WTC11 (cell line): ENCODE measurements around the gene TSPAN7. TPM values are rescaled to one million over a fixed set of nuclear protein-coding genes. Genes with fewer than 3 reads are reported as not detected.

Experiments used
- ATAC-seq: fragments of 200-7000 bp; cut with Tn5 transposase; 2 replicates; pipeline ENCODE4 v1.10.0; 2021; ENCODE audit warnings: mild to moderate bottlenecking, moderate library complexity
- CTCF ChIA-PET: fragments of 300-600 bp; sonication (Branson Sonifier 250); formaldehyde crosslinking; loops from one replicate; lab custom pipeline; 2021; ENCODE audit warnings: antibody characterized with exemption; lab: Charles Lee
- POLR2A ChIA-PET: fragments of 350-600 bp; sonication (Branson Sonifier 250); formaldehyde crosslinking; loops from one replicate; lab custom pipeline; 2021; ENCODE audit warnings: antibody characterized with exemption; lab: Charles Lee
- DNase-seq: peaks from one replicate; pipeline ENCODE4 v3.0.0; 2021; ENCODE audit warnings: low spot score
- H3K27ac Mint-ChIP-seq: 2 replicates; pipeline ENCODE4 v1.8.0; 2021; ENCODE audit warnings: mixed read lengths
- H3K27me3 Mint-ChIP-seq: 2 replicates; pipeline ENCODE4 v1.8.0; 2021; ENCODE audit warnings: low read depth, mild to moderate bottlenecking, moderate library complexity, mixed read lengths
- H3K36me3 Mint-ChIP-seq: 2 replicates; pipeline ENCODE4 v1.8.0; 2021; ENCODE audit warnings: mixed read lengths
- H3K4me1 Mint-ChIP-seq: 2 replicates; pipeline ENCODE4 v1.8.0; 2022; ENCODE audit warnings: mixed read lengths
- H3K4me3 Mint-ChIP-seq: 2 replicates; pipeline ENCODE4 v1.8.0; 2021; ENCODE audit warnings: mild to moderate bottlenecking, moderate library complexity, mixed read lengths
- H3K9me3 Mint-ChIP-seq: 2 replicates; pipeline ENCODE4 v1.8.0; 2021; ENCODE audit warnings: mixed read lengths
- ATF1 ChIP-seq: sonication (generic); formaldehyde crosslinking; IDR thresholded peaks from 2 replicates; pipeline ENCODE4 v1.8.1; 2023; ENCODE audit warnings: mild to moderate bottlenecking, moderate library complexity, missing genetic modification reagents
- CREB1 ChIP-seq: sonication (generic); formaldehyde crosslinking; IDR thresholded peaks from 2 replicates; pipeline ENCODE4 v1.8.0; 2023; ENCODE audit warnings: mild to moderate bottlenecking, missing genetic modification reagents
- CREM ChIP-seq: sonication (generic); formaldehyde crosslinking; IDR thresholded peaks from 2 replicates; pipeline ENCODE4 v1.8.1; 2022; ENCODE audit warnings: mild to moderate bottlenecking, missing genetic modification reagents, moderate library complexity
- E2F1 ChIP-seq: sonication (generic); formaldehyde crosslinking; IDR thresholded peaks from 2 replicates; pipeline ENCODE4 v1.8.0; 2022; ENCODE audit warnings: mild to moderate bottlenecking, missing genetic modification reagents
- ELF4 ChIP-seq: sonication (generic); formaldehyde crosslinking; IDR thresholded peaks from 2 replicates; pipeline ENCODE4 v1.8.1; 2022; ENCODE audit warnings: low read depth, mild to moderate bottlenecking, moderate library complexity, missing genetic modification reagents
- ESRRA ChIP-seq: sonication (generic); formaldehyde crosslinking; IDR thresholded peaks from 2 replicates; pipeline ENCODE4 v1.8.1; 2022; ENCODE audit warnings: mild to moderate bottlenecking, missing genetic modification reagents, borderline replicate concordance
- HMGXB4 ChIP-seq: sonication (generic); formaldehyde crosslinking; IDR thresholded peaks from 2 replicates; pipeline ENCODE4 v1.8.1; 2023; ENCODE audit warnings: mild to moderate bottlenecking, moderate library complexity, missing genetic modification reagents
- IRF1 ChIP-seq: sonication (generic); formaldehyde crosslinking; IDR thresholded peaks from 2 replicates; pipeline ENCODE4 v1.8.0; 2023; ENCODE audit warnings: missing genetic modification reagents
- MYBL2 ChIP-seq: sonication (generic); formaldehyde crosslinking; IDR thresholded peaks from 2 replicates; pipeline ENCODE4 v1.8.1; 2023; ENCODE audit warnings: mild to moderate bottlenecking, moderate library complexity, missing genetic modification reagents
- NFYB ChIP-seq: sonication (generic); formaldehyde crosslinking; conservative IDR thresholded peaks from 2 replicates; pipeline ENCODE4 v1.8.0; 2022; ENCODE audit warnings: low read depth, missing genetic modification reagents
- PRDM15 ChIP-seq: sonication (generic); formaldehyde crosslinking; IDR thresholded peaks from 2 replicates; pipeline ENCODE4 v1.8.0; 2022; ENCODE audit warnings: missing genetic modification reagents
- PREB ChIP-seq: sonication (generic); formaldehyde crosslinking; IDR thresholded peaks from 2 replicates; pipeline ENCODE4 v1.8.1; 2022; ENCODE audit warnings: mild to moderate bottlenecking, missing genetic modification reagents, moderate library complexity, borderline replicate concordance
- STAT6 ChIP-seq: sonication (generic); formaldehyde crosslinking; conservative IDR thresholded peaks from 2 replicates; pipeline ENCODE4 v1.8.1; 2023; ENCODE audit warnings: mild to moderate bottlenecking, low read depth, missing genetic modification reagents, moderate library complexity
- TCF7 ChIP-seq: sonication (generic); formaldehyde crosslinking; IDR thresholded peaks from 2 replicates; pipeline ENCODE4 v1.8.0; 2022; ENCODE audit warnings: mild to moderate bottlenecking, low read depth, missing genetic modification reagents, moderate library complexity
- TEAD4 ChIP-seq: sonication (generic); formaldehyde crosslinking; IDR thresholded peaks from 2 replicates; pipeline ENCODE4 v1.8.0; 2022; ENCODE audit warnings: mild to moderate bottlenecking, missing genetic modification reagents
- ZBTB21 ChIP-seq: sonication (generic); formaldehyde crosslinking; IDR thresholded peaks from 2 replicates; pipeline ENCODE4 v1.8.1; 2023; ENCODE audit warnings: mild to moderate bottlenecking, missing genetic modification reagents, borderline replicate concordance
- ZNF121 ChIP-seq: sonication (generic); formaldehyde crosslinking; IDR thresholded peaks from 2 replicates; pipeline ENCODE4 v1.8.0; 2023; ENCODE audit warnings: missing genetic modification reagents
- ZNF138 ChIP-seq: sonication (generic); formaldehyde crosslinking; conservative IDR thresholded peaks from 2 replicates; pipeline ENCODE4 v1.8.1; 2022; ENCODE audit warnings: mild to moderate bottlenecking, moderate library complexity, missing genetic modification reagents
- ZNF263 ChIP-seq: sonication (generic); formaldehyde crosslinking; IDR thresholded peaks from 2 replicates; pipeline ENCODE4 v1.8.1; 2022; ENCODE audit warnings: low read depth, mild to moderate bottlenecking, moderate library complexity, missing genetic modification reagents
- ZNF425 ChIP-seq: fragments of 250-450 bp; sonication (Bioruptor Pico); conservative IDR thresholded peaks from 2 replicates; pipeline ENCODE4 v1.9.0; 2021; ENCODE audit warnings: mild to moderate bottlenecking
- total RNA-seq: library from RNA; stranded (reverse); gene quantifications from 3 replicates; pipeline ENCODE4 v1.2.3, GENCODE V29; 2021

TSPAN7 gene
- total RNA-seq, 1 experiment from 2014 or later = 10.8 TPM

- POLR2A ChIA-PET = no interaction called here
- ATAC-seq (no peak), DNase-seq (no peak)
- no peaks in the 10 kb centered on the region for H3K9me3 Mint-ChIP-seq
- no peaks in the 10 kb centered on the region for H3K36me3 Mint-ChIP-seq
- no peaks in the 10 kb centered on the region for H3K4me1 Mint-ChIP-seq
- H3K27me3 Mint-ChIP-seq = no peaks in the 10 kb centered on the region
- CTCF ChIA-PET = no interaction called here
- H3K27ac Mint-ChIP-seq = no peak overlapping the region
- no peak for TF ChIP-seq MYBL2 (CRISPR knock-in tag)
- no peak for TF ChIP-seq TCF7 (CRISPR knock-in tag)
- TF ChIP-seq NFYB = no peak
- TF ChIP-seq PREB (CRISPR knock-in tag) = no peak
- no peak for TF ChIP-seq CREB1 (CRISPR knock-in tag)
- TF ChIP-seq PRDM15 (CRISPR knock-in tag) = no peak
- no peak for TF ChIP-seq IRF1
- no peak for TF ChIP-seq ZNF121 (CRISPR knock-in tag)
- TF ChIP-seq ZBTB21 (CRISPR knock-in tag) = no peak
- no peak for TF ChIP-seq E2F1 (CRISPR knock-in tag)
- no peak for TF ChIP-seq ELF4 (CRISPR knock-in tag)
- no peak for TF ChIP-seq TEAD4 (CRISPR knock-in tag)
- no peak for TF ChIP-seq HMGXB4 (CRISPR knock-in tag)
- no peak for TF ChIP-seq ESRRA
- H3K4me3 Mint-ChIP-seq = no peak overlapping the region
Observed at GRCh38 chrX:38514016-38514854, 47.1 kb upstream of the TSPAN7 start.

- POLR2A ChIA-PET = no interaction called here
- no peak overlapping the region for H3K4me3 Mint-ChIP-seq
- no peaks in the 10 kb centered on the region for H3K9me3 Mint-ChIP-seq
- ATAC-seq (no peak), DNase-seq (no peak)
- no peak overlapping the region for H3K27ac Mint-ChIP-seq
- CTCF ChIA-PET = no interaction called here
- no peaks in the 10 kb centered on the region for H3K27me3 Mint-ChIP-seq
- no peaks in the 10 kb centered on the region for H3K4me1 Mint-ChIP-seq
- no peaks in the 10 kb centered on the region for H3K36me3 Mint-ChIP-seq
- TF ChIP-seq STAT6 (CRISPR knock-in tag) (no peak), ZNF263 (CRISPR knock-in tag) (no peak), ESRRA (no peak), ZNF425 (CRISPR knock-in tag) (no peak), CREB1 (CRISPR knock-in tag) (no peak), ATF1 (CRISPR knock-in tag) (no peak), CREM (CRISPR knock-in tag) (no peak), ZNF138 (CRISPR knock-in tag) (no peak)
Observed at GRCh38 chrX:38515291-38515690, 46.1 kb upstream of the TSPAN7 start.
